Putamen (tissue), 1 donor: ENCODE measurements around the gene PANX2.

ENCODE experiments used
- DNase-seq: peaks from one replicate; pipeline ENCODE4 v3.0.0-alpha.2; 2016; ENCODE audit warnings: low spot score

The PANX2 gene

GRCh38 chr22:50171319-50171964 lies 911 bp downstream of the PANX2 start:
- no peak for DNase-seq

- DNase-seq, result no peak
Measured at GRCh38 chr22:50171965-50172421, 1.5 kb downstream of the PANX2 start.

DNA sequence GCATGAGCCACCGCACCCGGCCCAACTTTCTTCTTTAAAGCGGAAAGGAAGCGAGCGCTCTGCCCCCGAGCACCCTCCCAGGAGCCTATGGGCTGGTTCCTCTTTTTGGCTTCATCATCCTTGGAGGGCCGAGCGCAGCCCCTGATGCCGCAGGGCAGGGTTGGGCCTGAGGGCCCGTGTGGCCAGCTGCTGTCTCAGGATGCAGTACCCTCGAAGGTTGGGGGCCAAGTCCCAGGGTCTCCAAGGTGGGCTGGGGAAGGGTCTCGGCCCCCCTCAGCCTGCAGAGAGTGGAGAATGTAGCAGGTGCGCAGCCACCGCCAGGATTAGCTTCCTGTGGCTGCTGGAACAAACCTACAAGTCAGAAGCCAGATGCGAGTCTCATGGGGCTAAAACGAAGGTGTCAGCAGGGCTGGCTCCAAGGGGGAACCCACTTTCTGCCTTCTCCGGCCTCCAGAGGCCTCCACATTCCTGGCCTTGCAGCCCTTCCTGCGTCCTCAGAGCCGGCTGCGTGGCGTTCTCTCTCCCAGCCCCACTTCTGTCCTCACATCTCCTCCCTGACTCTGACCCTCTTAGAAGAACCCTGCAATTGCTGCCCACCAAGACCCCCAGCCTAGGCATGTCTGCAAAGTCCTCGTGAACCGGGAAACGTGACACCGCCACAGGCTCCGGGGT lies 2.9 kb downstream of the PANX2 start:
- DNase-seq, result no peak

DNA sequence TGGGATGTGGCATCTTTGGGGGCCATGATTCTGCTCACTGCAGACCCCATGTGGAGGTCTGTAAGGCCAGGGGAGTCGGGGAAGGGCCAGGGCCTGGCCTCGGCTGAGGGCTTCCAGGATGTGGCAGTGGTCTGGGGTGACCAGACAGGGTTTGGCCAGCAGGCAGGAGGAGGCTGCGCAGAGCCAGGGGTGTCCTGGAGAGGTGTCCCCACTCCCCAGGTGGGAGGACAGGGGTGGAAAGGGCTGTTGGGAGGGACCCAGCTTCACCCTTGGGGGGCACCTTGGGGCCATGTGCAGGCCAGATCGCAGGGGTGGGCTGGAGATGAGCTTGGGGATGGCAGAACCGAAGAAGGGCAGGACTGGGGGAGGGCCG lies 3.4 kb downstream of the PANX2 start:
- DNase-seq, result no peak

DNA sequence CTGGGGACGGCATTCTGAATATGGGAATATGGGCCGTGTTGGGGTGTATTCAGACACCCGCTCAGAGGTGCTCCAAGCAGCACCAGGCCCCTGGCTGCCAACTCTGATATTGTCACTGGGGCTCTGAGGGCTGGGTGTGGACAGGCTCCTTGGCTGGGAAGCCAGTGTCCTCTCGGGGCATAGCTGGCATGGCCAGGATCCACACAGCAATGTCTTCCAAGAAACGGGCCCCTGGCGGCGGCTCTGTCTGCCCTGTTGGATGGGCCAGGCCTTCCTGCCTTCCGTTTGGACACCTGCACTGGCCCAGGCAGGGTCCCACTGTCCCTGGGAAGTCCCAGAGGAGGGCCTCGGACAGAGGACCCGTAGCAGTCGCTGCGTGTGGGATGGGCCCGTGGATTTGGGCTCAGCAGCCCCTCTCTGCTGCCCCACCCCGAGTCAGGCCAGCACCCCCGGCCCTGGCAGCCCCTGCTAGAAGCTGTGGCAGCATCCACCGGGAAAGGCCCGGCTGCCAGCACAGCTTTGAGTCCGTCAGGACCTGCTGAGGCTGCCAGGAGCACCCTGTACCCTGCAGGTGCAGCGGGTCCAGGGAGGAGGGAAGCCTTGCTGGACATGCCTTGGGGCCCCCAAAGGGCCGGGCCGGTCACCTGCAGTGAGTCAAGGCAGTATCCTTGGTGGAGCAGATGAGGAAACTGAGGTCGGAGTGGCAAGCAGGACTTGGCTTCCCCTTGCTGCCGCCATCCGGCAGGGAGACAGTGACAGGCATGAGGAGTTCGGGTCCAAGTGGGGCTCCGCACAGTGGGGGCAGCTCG lies 4.1 kb downstream of the PANX2 start:
- DNase-seq, result no peak

GRCh38 chr22:50175191-50175461 lies 4.6 kb downstream of the PANX2 start:
- no peak for DNase-seq

DNA sequence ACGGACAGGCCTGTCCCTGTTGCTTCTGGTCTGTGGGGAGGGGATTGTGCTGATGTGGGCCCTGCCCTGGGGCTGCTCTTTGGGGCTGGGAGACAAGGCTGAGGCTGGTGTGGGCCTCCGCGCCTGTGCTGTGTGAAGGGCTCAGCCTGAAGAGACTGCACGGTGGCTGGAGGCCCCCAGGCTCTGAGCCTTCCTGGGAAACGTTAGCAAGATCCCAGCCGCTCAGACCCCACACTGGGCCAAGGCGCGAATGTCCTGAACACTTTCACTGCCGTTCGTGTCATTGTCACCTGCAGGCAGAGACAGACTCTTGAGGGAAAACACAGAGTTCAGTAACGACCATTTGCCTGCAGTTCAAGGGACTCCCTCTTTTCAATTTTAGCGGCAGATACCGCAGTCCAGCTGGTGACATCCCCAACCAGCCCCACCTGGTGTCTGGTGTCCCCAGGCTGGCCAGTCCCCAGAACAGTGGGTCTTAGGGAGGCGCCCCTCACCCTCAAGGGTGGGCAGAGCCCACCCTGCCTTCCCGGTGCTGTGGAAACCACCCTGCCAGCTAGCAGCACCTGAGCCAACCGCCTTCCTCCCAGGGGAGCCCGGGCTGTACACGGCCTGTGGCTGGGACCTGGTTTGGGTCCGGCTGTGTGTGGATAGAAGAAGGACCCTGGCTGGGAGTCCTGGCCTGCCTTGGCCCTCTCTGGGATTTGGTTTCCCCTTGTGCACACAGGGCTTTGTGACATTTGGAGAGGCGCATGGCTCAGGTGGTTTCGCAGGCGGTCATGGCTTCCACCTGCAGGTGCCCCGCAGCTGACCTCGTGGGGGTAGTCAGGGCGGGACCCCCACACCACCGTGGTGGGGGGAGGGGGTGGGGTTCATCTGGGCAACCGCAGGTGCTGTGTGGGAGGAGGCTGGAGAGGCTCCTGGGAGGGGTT lies 5.7 kb downstream of the PANX2 start:
- DNase-seq, result no peak

DNA sequence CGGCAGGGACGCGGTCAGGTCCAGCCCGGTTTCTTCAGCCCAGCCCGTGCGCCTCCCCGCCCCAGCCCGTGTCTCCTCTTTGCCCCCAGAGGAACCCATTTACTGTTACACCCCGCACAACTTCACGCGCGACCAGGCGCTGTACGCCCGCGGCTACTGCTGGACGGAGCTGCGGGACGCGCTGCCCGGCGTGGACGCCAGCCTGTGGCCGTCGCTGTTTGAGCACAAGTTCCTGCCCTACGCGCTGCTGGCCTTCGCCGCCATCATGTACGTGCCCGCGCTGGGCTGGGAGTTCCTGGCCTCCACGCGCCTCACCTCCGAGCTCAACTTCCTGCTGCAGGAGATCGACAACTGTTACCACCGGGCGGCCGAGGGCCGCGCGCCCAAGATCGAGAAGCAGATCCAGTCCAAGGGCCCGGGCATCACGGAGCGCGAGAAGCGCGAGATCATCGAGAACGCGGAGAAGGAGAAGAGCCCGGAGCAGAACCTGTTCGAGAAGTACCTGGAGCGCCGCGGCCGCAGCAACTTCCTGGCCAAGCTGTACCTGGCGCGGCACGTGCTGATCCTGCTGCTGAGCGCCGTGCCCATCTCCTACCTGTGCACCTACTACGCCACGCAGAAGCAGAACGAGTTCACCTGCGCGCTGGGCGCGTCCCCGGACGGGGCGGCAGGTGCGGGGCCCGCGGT lies 6.5 kb downstream of the PANX2 start:
- DNase-seq, result no peak

DNA sequence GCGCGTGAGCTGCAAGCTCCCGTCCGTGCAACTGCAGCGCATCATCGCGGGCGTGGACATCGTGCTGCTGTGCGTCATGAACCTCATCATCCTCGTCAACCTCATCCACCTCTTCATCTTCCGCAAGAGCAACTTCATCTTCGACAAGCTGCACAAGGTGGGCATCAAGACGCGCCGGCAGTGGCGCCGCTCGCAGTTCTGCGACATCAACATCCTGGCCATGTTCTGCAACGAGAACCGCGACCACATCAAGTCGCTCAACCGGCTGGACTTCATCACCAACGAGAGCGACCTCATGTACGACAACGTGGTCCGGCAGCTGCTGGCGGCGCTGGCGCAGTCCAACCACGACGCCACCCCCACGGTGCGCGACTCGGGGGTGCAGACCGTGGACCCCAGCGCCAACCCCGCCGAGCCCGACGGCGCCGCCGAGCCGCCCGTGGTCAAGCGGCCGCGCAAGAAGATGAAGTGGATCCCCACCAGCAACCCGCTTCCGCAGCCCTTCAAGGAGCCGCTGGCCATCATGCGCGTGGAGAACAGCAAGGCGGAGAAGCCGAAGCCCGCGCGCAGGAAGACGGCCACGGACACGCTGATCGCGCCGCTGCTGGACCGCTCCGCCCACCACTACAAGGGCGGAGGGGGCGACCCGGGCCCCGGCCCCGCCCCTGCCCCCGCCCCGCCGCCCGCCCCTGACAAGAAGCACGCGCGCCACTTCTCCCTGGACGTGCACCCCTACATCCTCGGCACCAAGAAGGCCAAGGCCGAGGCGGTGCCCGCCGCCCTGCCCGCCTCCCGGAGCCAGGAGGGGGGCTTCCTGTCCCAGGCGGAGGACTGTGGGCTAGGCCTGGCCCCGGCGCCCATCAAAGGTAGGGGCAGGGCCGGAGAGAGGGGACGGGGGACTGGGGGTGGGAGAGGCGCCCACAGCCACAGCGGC lies 7.3 kb downstream of the PANX2 start:
- DNase-seq, result no peak

DNA sequence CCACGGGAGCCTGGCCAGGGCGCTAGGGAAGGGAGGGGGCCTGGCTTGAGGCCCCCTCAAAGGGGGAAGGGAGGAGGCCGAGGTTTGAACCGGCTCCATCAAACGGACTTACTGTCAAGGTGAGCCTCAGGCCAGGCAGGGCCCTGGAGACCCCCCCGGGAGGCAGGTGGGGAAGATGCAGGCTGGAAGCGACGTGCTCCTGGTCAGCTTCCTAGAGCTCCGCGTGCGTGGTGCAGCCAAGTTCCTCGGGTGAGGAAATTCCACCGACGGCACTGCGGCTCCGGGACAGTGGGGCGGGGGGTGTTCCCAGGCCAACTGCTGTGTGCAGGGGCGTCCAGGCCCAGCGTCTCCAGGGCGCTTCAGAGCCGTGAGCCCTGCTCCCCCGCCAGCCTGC lies 7.9 kb downstream of the PANX2 start:
- no peak for DNase-seq

DNA sequence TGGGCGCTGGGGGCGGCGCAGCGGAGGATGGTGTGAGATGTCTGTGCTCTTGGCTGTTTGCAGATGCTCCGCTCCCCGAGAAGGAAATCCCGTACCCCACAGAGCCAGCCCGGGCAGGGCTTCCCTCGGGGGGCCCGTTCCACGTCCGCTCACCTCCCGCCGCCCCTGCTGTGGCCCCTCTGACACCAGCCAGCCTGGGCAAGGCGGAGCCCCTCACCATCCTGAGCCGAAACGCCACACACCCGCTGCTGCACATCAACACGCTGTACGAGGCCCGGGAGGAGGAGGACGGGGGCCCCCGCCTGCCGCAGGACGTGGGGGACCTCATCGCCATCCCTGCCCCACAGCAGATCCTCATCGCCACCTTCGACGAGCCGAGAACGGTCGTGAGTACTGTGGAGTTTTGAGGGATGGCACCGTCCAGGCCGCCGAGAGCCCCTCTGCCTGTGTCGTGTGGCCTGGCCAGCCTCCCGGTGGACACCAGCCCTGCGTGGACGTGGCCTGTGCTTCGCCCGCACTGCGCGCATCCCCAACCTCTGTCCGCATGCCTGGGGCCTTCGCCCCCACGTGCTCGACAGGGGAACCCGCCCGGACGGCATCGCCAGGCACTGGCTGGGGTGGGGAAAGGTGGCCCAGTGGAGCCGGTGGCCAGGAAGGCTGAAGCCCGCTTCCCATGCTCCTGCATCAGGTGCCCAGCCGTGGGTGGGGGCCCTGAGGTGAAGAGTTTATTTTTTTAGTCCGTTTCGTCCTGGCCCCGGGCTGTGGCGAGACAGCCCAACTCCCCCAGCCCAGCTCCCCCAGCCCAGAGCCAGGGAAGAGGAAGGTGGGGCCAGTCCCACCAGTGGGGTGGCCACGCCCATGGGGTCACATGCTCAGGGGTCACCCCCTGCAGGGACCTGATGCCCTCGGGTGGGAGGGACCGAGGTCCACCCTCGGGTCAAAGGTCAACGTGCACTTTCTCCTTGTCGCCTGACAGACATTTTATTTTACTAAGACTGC lies 8.6 kb downstream of the PANX2 start:
- no peak for DNase-seq

- no peak for DNase-seq
Measured at GRCh38 chr22:50179937-50180726, 9.6 kb downstream of the PANX2 start.

DNA sequence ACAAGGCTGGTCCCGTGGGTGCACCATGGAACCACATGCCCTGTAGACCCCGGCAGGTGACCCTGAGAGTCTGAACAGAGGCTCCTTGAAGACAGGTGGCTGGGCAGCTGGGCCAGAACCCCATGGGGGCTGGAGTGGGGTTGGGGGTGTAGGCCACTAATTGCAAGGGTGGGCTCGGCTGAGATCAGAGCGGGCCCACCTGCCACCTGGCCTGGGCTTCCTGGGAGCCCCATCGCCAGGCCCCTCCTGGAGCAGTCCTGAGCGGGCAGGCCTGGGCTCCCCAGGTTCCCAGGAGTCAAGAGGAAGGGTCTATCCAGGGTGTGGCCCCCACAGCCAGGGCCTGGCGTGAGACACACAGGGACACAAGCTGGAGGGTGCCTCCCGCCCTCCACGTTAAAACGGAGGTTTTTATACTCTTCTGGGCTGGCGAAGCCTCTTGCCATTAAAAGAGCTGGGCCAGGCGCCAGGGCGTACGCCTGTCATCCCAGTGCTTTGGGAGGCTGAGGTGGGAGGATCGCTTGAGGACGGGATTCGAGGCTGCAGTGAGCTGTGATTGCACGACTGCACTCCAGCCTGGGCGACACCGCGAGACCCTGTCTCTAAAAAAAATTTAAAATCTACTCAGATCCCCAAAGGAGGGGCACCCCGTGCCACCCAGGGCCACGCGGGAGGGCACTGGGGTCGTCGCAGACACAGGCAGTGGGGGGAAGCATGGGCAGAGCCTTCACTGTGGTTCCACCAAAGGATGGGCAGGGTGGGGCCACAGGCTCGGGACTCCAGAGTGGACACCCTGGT lies 10.4 kb downstream of the PANX2 start:
- DNase-seq, result no peak

- DNase-seq, result no peak
Measured at GRCh38 chr22:50182176-50183081, 11.9 kb downstream of the PANX2 start.

DNA sequence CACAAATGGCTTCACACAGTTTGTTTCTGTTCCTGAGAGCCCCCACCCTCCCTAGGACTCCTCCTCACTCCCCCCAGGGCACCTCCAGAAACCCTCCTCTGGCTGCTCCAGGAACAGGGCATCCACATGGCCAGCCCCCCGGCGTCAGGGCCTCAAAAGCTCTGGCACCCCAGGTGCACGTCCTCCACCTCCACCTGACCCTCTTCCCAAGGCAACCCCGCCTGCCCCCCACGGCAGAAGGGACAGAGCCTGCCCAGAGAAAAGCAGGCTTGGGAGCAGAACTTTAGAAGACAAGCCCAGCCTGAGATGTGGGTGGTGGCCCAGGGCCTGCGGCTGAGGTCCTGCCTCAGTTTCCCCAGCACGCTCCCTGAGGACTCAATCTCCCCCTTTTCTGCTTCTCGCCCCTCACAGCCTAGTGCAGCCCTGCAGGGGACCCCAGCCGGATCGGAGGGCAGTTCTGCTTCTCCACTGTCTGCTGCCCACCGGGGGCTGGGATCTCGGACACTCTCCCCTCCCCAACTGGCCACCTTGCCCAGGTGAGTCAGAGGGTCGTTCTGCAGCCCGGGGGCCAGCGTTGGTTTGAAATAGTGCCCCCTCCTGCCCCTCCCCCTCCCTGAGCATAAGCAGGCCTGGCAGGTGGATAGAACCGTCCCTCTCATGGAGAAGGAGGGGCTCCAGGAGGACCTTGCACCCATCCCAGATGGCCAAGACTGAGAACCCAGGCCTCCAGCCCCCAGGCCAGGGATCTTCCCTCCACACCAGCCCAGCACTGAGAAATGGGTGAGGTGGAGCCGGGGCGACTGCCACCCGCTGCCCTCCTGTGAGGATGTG lies 12.8 kb downstream of the PANX2 start:
- DNase-seq, result no peak
